Measurements from ENCODE around the gene ALX1. TPM values are rescaled to one million over a fixed set of nuclear protein-coding genes. Genes with fewer than 3 reads are reported as not detected.
"Not testable (repeated sequence)": the region's sequence is repeated elsewhere in the genome, so short reads cannot be mapped to it uniquely, and the experiment has no call there.

The ALX1 gene
- total RNA-seq, 2 experiments from 2014 or later: not detected

- H3K4me3 Mint-ChIP-seq: no peak overlapping the region
- no peak overlapping the region for H3K27ac Mint-ChIP-seq
- H3K9me3 Mint-ChIP-seq: no peaks in the 10 kb centered on the region
- CTCF ChIA-PET: interaction anchor here (0.6 to 0.7 kb wide), 2 partner anchors 9 to 553 kb away, joined by 3 read pairs; no protein-coding TSS in a partner anchor
- no peaks in the 10 kb centered on the region for H3K36me3 Mint-ChIP-seq (ENCODE audit: low read depth)
- intact Hi-C loops (cut with micrococcal nuclease): no loop called here
- POLR2A ChIA-PET: no interaction called here
- no peak for ATAC-seq
- TF ChIP-seq CTCF (IDR thresholded peaks at IDR 0.05): peak; percentile 28
- H3K27me3 Mint-ChIP-seq: no peaks in the 10 kb centered on the region
- DNase-seq: no peak
- no peaks in the 10 kb centered on the region for H3K4me1 Mint-ChIP-seq (ENCODE audit: low read depth)
Observed at GRCh38 chr12:85310456-85311076, 30.5 kb downstream of the ALX1 start.

- DNase-seq; CTCF ChIA-PET; H3K9me3 Mint-ChIP-seq; POLR2A ChIA-PET; H3K27me3 Mint-ChIP-seq; ATAC-seq; intact Hi-C loops (cut with micrococcal nuclease); H3K36me3 Mint-ChIP-seq (ENCODE audit: low read depth); H3K4me3 Mint-ChIP-seq; H3K27ac Mint-ChIP-seq; H3K4me1 Mint-ChIP-seq (ENCODE audit: low read depth): not testable (repeated sequence)
Observed at GRCh38 chr12:85317866-85318636, 38.0 kb downstream of the ALX1 start.

- POLR2A ChIA-PET: no interaction called here
- no peak for TF ChIP-seq CTCF (IDR thresholded peaks at IDR 0.05)
- intact Hi-C loops (cut with micrococcal nuclease): no loop called here
- CTCF ChIA-PET: no interaction called here
- Mint-ChIP-seq H3K27ac (no peak overlapping the region), H3K36me3 (ENCODE audit: low read depth) (no peaks in the 10 kb centered on the region), H3K4me3 (no peak overlapping the region), H3K4me1 (ENCODE audit: low read depth) (no peaks in the 10 kb centered on the region), H3K9me3 (no peaks in the 10 kb centered on the region), H3K27me3 (no peaks in the 10 kb centered on the region)
- ATAC-seq (no peak), DNase-seq (no peak)
Observed at GRCh38 chr12:85322715-85323114, 42.7 kb downstream of the ALX1 start.

- no peaks in the 10 kb centered on the region for H3K9me3 Mint-ChIP-seq
- DNase-seq: no peak
Observed at GRCh38 chr12:85325442-85325841, 45.4 kb downstream of the ALX1 start.

GRCh38 chr12:85329913-85330312 lies 49.9 kb downstream of the ALX1 start:
- Mint-ChIP-seq H3K36me3 (ENCODE audit: low read depth) (no peaks in the 10 kb centered on the region), H3K27me3 (no peaks in the 10 kb centered on the region), H3K4me3 (no peak overlapping the region), H3K4me1 (ENCODE audit: low read depth) (no peaks in the 10 kb centered on the region), H3K27ac (no peak overlapping the region), H3K9me3 (no peaks in the 10 kb centered on the region)
- ChIA-PET CTCF (no interaction called here), POLR2A (no interaction called here)
- no peak for TF ChIP-seq CTCF (IDR thresholded peaks at IDR 0.05)
- ATAC-seq (no peak), DNase-seq (no peak)
- intact Hi-C loops (cut with micrococcal nuclease): no loop called here

More at GRCh38 chr12:85325442-85325841, 45.4 kb downstream of the ALX1 start:
- H3K36me3 Mint-ChIP-seq (ENCODE audit: low read depth): no peaks in the 10 kb centered on the region
- no peak overlapping the region for H3K4me3 Mint-ChIP-seq
- POLR2A ChIA-PET: no interaction called here
- CTCF ChIA-PET: no interaction called here
- no peaks in the 10 kb centered on the region for H3K27me3 Mint-ChIP-seq
- intact Hi-C loops (cut with micrococcal nuclease): no loop called here
- TF ChIP-seq CTCF (IDR thresholded peaks at IDR 0.05): no peak
- no peak for ATAC-seq
- H3K27ac Mint-ChIP-seq: no peak overlapping the region
- no peaks in the 10 kb centered on the region for H3K4me1 Mint-ChIP-seq (ENCODE audit: low read depth)
